CD14-positive monocyte (primary cell): ENCODE data around the gene ABCB10. TPM values are rescaled to one million over a fixed set of nuclear protein-coding genes. Genes with fewer than 3 reads are reported as not detected.

ENCODE experiments used
- DNase-seq, 3 donors: peaks; one replicate each; pipeline ENCODE4 v3.0.0-alpha.2; 2011 to 2022
- H2AFZ ChIP-seq: 2 replicates; pipeline ENCODE4 v1.6.0; 2012; ENCODE audit warnings: mild to moderate bottlenecking, low read depth, low read length, inconsistent platforms; ENCODE audit not compliant: insufficient read depth, poor library complexity, severe bottlenecking
- H3K27ac ChIP-seq, 2 donors: 1 replicate in 1 of 2; 2 replicates in 1 of 2; pipeline ENCODE4 v1.5.1; 2012 to 2013; ENCODE audit warnings: low read length in 2 of 2, control low read depth in 1 of 2, inconsistent platforms in 1 of 2, low read depth in 1 of 2, mild to moderate bottlenecking in 1 of 2
- H3K27me3 ChIP-seq, 2 donors: one replicate each; pipeline versions ENCODE4 v1.6.0 to v1.6.1; 2011 to 2013; ENCODE audit warnings: low read length in 2 of 2; ENCODE audit not compliant: control insufficient read depth in 2 of 2, insufficient read depth in 2 of 2
- H3K36me3 ChIP-seq, 2 donors: replicated peaks in 1 of 2; 1 replicate in 1 of 2; 2 replicates in 1 of 2; pipeline versions ENCODE4 v1.5.1 to v1.6.1; 2012 to 2013; ENCODE audit warnings: low read length in 2 of 2, control low read depth in 1 of 2, inconsistent platforms in 1 of 2, mild to moderate bottlenecking in 1 of 2; ENCODE audit not compliant: insufficient read depth in 2 of 2, control insufficient read depth in 1 of 2
- H3K4me1 ChIP-seq, 2 donors: 1 replicate in 1 of 2; 2 replicates in 1 of 2; pipeline versions ENCODE4 v1.5.1 to v1.6.1; 2012 to 2013; ENCODE audit warnings: low read length in 2 of 2, control low read depth in 1 of 2, inconsistent platforms in 1 of 2, mild to moderate bottlenecking in 1 of 2, moderate library complexity in 1 of 2; ENCODE audit not compliant: insufficient read depth in 2 of 2, control insufficient read depth in 1 of 2
- H3K4me2 ChIP-seq: replicated peaks from 2 replicates; pipeline ENCODE3; 2012; ENCODE audit warnings: low read length, moderate library complexity, mild to moderate bottlenecking; ENCODE audit not compliant: poor library complexity, severe bottlenecking; ENCODE audit errors: extremely low read depth
- H3K4me3 ChIP-seq, 3 experiments: fragments of 200-600 bp in 1 of 3; sonication (generic) in 1 of 3; replicated peaks in 1 of 3; 1 replicate in 2 of 3; 2 replicates in 1 of 3; pipeline ENCODE4 v1.5.1; 2011 to 2013; ENCODE audit warnings: low read length in 3 of 3, mild to moderate bottlenecking in 3 of 3, control low read depth in 2 of 3, low read depth in 2 of 3, inconsistent platforms in 1 of 3, moderate library complexity in 1 of 3
- H3K79me2 ChIP-seq: 2 replicates; pipeline ENCODE4 v1.6.0; 2012; ENCODE audit warnings: mild to moderate bottlenecking, control low read depth, inconsistent platforms, low read length, moderate library complexity; ENCODE audit not compliant: insufficient read depth
- H3K9ac ChIP-seq: 2 replicates; pipeline ENCODE4 v1.6.0; 2017; ENCODE audit warnings: low read length, mild to moderate bottlenecking; ENCODE audit not compliant: insufficient read depth, poor library complexity, severe bottlenecking
- H3K9me3 ChIP-seq, 2 donors: replicated peaks in 1 of 2; 1 replicate in 1 of 2; 2 replicates in 1 of 2; pipeline versions ENCODE4 v1.5.1 to v1.6.1; 2012 to 2013; ENCODE audit warnings: low read length in 2 of 2, control low read depth in 1 of 2; ENCODE audit not compliant: control insufficient read depth in 1 of 2, insufficient read depth in 1 of 2
- H4K20me1 ChIP-seq: 2 replicates; pipeline ENCODE4 v1.6.0; 2012; ENCODE audit warnings: mild to moderate bottlenecking, low read length, control low read depth, moderate library complexity; ENCODE audit not compliant: insufficient read depth
- H3K27ac Mint-ChIP-seq, 7 donors: one replicate each; pipeline ENCODE4 v1.8.0; 2020; ENCODE audit warnings: mild to moderate bottlenecking in 7 of 7, mixed read lengths in 7 of 7, moderate library complexity in 6 of 7, inconsistent platforms in 2 of 7
- H3K27me3 Mint-ChIP-seq, 3 donors: one replicate each; pipeline ENCODE4 v1.8.0; 2021 to 2022; ENCODE audit warnings: low read depth in 3 of 3, mild to moderate bottlenecking in 3 of 3, mixed read lengths in 3 of 3, moderate library complexity in 3 of 3, inconsistent platforms in 1 of 3
- H3K36me3 Mint-ChIP-seq, 2 donors: one replicate each; pipeline ENCODE4 v1.8.0; 2020; ENCODE audit warnings: mixed read lengths in 2 of 2, inconsistent platforms in 1 of 2, mild to moderate bottlenecking in 1 of 2
- H3K4me1 Mint-ChIP-seq: one replicate; pipeline ENCODE4 v1.8.0; 2020; ENCODE audit warnings: mild to moderate bottlenecking, mixed read lengths
- H3K4me3 Mint-ChIP-seq, 2 donors: one replicate each; pipeline ENCODE4 v1.8.0; 2020; ENCODE audit warnings: mild to moderate bottlenecking in 2 of 2, mixed read lengths in 2 of 2, moderate library complexity in 1 of 2
- H3K9me3 Mint-ChIP-seq, 7 donors: one replicate each; pipeline ENCODE4 v1.8.0; 2020 to 2022; ENCODE audit warnings: mixed read lengths in 7 of 7, mild to moderate bottlenecking in 6 of 7, moderate library complexity in 6 of 7, inconsistent platforms in 2 of 7
- CTCF ChIP-seq: fragments of 200-600 bp; IDR thresholded peaks from one replicate; pipeline ENCODE4 v1.8.0; 2022; ENCODE audit warnings: antibody characterized with exemption, mild to moderate bottlenecking
- WGBS: methylation state at CpG from one replicate; pipeline ENCODE4 v1.1.5; 2013; ENCODE audit warnings: missing lambda C conversion rate; ENCODE audit not compliant: insufficient coverage; 5-methylcytosine and 5-hydroxymethylcytosine counted together
- intact Hi-C, 2 donors: fragments of 100-400 bp; cut with micrococcal nuclease; formaldehyde crosslinking; loops; one replicate each; pipeline versions ENCODE4 v1.15.0 to v1.15.1; 2023
- polyA plus RNA-seq, 3 donors: library from polyadenylated mRNA; depleted of rRNA in 1 of 3; unstranded in 2 of 3; stranded (reverse) in 1 of 3; fragments of 300-500 nt in 2 of 3; fragments of >200 nt in 1 of 3; fragmentation: Illumina TruSeq in 2 of 3; gene quantifications; 1 replicate in 2 of 3; 2 replicates in 1 of 3; pipeline ENCODE4 v1.2.3, GENCODE V29; 2012 to 2021

Gene ABCB10
- polyA plus RNA-seq, 3 donors, result 5.4 to 12.9 (median 11.4) TPM

DNA sequence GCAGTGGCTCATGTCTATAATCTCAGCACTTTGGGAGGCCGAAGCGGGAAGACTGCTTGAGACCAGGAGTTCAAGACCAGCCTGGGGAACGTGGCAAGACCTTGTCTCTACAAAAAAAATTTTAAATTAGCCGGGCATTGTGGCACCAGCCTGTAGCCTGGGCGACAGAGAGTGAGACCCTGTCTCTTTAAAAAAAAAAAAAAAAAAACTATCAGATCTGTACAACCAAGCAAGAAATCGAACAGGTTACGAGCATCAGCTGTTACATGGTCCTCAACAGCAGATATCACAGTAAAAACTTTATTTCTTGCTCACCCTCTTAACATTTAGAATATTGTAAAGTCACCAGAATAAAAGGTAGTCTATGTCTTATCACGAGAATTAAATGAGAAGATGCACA lies 51.9 kb downstream of the ABCB10 start:
- no peak for DNase-seq
- no peaks in the 10 kb centered on the region for H3K27me3 ChIP-seq
- WGBS, result 96% methylated on average over 5 of the region's 8 CpGs
- H3K9me3 Mint-ChIP-seq, result peaks cover 0 to 2% (median 0%) of the 10 kb centered on the region in 7 donors
- peak overlapping the region in 1 of 7 donors; percentile 41 for H3K27ac Mint-ChIP-seq
- no peak overlapping the region for H3K27ac ChIP-seq
- no peak for TF ChIP-seq CTCF
- no peaks in the 10 kb centered on the region for H3K27me3 Mint-ChIP-seq
- no peaks in the 10 kb centered on the region for H4K20me1 ChIP-seq
- no peak overlapping the region for H3K4me3 Mint-ChIP-seq
- H3K9ac ChIP-seq, result no peak overlapping the region
- H3K79me2 ChIP-seq, result peaks cover 34% of the 10 kb centered on the region
- H2AFZ ChIP-seq, result no peak overlapping the region
- H3K36me3 Mint-ChIP-seq, result peaks cover 16 to 18% of the 10 kb centered on the region in 2 donors
- peaks cover 21% of the 10 kb centered on the region for H3K4me1 Mint-ChIP-seq
- H3K36me3 ChIP-seq, result peaks cover 15 to 19% of the 10 kb centered on the region in 2 donors
- intact Hi-C loops, result loop anchor here (5.0 to 10.0 kb wide), 2 partner anchors 48 to 234 kb away; partner anchors contain the start of genes ABCB10 (in 1 of the 2) and RAB4A (in 1 of the 2)
- peaks cover 14 to 20% of the 10 kb centered on the region in 2 donors for H3K4me1 ChIP-seq
- peak overlapping the region; percentile 76 for H3K4me2 ChIP-seq
- H3K4me3 ChIP-seq, result no peak overlapping the region
- no peaks in the 10 kb centered on the region for H3K9me3 ChIP-seq

- Histone ChIP-seq H3K27ac (no peak overlapping the region), H3K4me2 (no peak overlapping the region), H2AFZ (no peak overlapping the region), H3K27me3 (no peaks in the 10 kb centered on the region), H3K79me2 (no peaks in the 10 kb centered on the region), H4K20me1 (no peaks in the 10 kb centered on the region), H3K36me3 (peaks cover 86 to 95% of the 10 kb centered on the region in 2 donors), H3K9me3 (no peaks in the 10 kb centered on the region), H3K9ac (no peak overlapping the region), H3K4me3 (no peak overlapping the region), H3K4me1 (no peaks in the 10 kb centered on the region)
- TF ChIP-seq CTCF, result no peak
- H3K36me3 Mint-ChIP-seq, result peaks cover 73 to 86% of the 10 kb centered on the region in 2 donors
- intact Hi-C loops, result no loop called here
- H3K9me3 Mint-ChIP-seq, result no peaks in the 10 kb centered on the region
- WGBS, result no CpG with 5 or more reads among the region's 2 CpGs
- H3K4me1 Mint-ChIP-seq, result no peaks in the 10 kb centered on the region
- no peak overlapping the region for H3K4me3 Mint-ChIP-seq
- H3K27ac Mint-ChIP-seq, result no peak overlapping the region
- H3K27me3 Mint-ChIP-seq, result no peaks in the 10 kb centered on the region
- DNase-seq, result no peak
Observed at GRCh38 chr1:229495782-229496181, 62.7 kb downstream of the ABCB10 start.
